Daoy (cell line): ENCODE results near the gene REN. TPM values are rescaled to one million over a fixed set of nuclear protein-coding genes. Genes with fewer than 3 reads are reported as not detected.

ENCODE experiments used
- DNase-seq: peaks from one replicate; pipeline ENCODE4 v3.0.0-alpha.2; 2015; ENCODE audit warnings: low read depth
- total RNA-seq: library from RNA; depleted of rRNA; stranded (reverse); fragments of >200 nt; shearing (Covaris generic); gene quantifications from 2 replicates; pipeline ENCODE4 v1.2.3, GENCODE V29; 2014

REN gene
- total RNA-seq, 1 experiment from 2014 or later = not detected

- DNase-seq = no peak
Measured at GRCh38 chr1:204154568-204155255, 11.4 kb downstream of the REN start.

GRCh38 chr1:204153667-204154066, 12.5 kb downstream of the REN start:
- DNase-seq = no peak

GRCh38 chr1:204152310-204153044, 13.7 kb downstream of the REN start:
- peak; percentile 13 for DNase-seq

DNA sequence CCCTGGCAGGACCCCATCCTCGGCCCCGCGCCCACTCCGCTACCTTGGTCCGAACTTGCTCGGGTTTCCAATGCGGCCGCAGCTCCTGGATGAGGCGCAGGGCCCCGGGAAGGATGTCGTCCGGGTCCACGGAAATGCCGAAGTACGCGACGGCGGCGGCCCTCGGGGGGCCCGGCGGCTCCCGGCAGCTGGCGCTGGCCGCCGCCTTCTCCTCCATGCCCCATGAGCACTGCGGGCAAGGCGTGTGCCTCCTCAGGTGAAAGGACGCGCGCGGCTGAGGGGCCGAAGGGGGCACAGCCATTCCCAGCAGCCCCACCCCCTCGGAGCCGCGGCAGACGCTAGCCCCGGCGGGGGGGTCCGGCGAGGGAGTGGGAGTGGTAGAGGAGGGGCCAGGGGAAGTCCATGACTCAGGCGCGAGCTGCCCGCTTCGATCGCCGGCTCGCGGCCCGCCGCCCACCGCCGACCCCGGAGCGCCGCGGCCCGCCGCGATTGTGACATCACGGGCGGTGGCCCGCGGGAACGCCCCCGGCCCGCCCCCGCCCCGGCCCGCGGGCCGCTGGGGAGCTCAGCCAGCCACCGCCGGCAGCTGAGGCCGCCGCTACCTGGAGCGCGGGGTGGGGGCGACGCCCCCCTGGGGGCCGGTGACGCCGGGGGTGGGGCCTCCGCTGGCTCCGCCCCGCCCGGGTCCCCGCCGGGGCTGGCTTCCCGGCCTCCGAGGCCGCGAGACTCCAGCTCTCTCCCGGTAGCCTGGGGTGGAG, 14.4 kb downstream of the REN start, which contains the start of gene ETNK2:
Gene ETNK2 (minus strand): TSS at position 493 of the 758 bp plus-strand sequence. CDS start 192 bp downstream, at position 301.
- peak; percentile 68 for DNase-seq

GRCh38 chr1:204150702-204151551, 15.2 kb downstream of the REN start:
- DNase-seq = no peak

- DNase-seq = no peak
Measured at GRCh38 chr1:204149635-204150565, 16.2 kb downstream of the REN start.

GRCh38 chr1:204149107-204149506, 17.0 kb downstream of the REN start:
- no peak for DNase-seq

GRCh38 chr1:204147406-204148383, 18.4 kb downstream of the REN start:
- no peak for DNase-seq

- no peak for DNase-seq
Measured at GRCh38 chr1:204146965-204147364, 19.2 kb downstream of the REN start.

DNA sequence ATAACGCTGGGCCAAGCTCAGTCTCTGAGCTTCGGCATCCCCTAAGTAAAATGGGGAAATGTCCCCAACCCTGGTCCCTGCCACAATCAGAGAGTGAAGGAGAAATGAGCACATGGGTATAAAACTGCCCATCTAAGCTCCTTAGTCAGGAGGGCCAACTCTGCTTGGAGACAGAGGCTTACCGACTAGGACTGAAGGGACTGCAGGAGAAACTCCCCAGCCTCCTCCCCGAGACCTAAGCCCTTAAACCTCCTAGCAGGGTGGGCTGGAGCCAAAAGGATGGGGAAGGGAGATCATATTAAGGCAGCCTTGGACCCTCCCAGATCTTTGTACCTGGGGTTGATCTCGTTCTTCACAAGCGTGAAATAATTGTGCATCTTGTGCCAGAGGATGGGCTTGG, 19.8 kb downstream of the REN start:
- no peak for DNase-seq

DNA sequence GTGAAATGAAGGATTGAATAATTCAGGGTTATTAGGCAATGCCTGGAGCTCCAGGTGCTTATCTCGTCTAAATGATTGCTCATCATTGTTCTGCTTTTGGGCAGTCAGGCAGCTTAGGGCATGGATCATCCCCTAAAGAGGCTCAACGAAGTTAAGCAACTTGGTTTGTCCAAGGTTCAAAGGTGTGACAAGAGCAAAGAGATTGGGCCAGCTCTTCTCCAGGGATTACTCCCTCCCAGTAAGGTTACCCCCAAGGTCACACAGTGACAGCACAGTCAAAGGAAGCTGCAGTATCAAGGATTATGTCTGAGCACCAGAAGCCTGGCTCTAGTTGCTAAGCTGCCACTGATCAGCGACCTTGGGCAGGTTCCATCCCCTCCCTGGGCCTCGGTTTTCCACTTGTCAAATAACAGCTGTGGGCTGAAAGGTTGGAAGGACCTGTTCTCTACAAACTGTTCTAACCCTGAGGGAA, 21.1 kb downstream of the REN start:
- DNase-seq = no peak

- no peak for DNase-seq
Measured at GRCh38 chr1:204143276-204144041, 22.7 kb downstream of the REN start.

GRCh38 chr1:204142032-204142974, 23.8 kb downstream of the REN start:
- DNase-seq = no peak

- no peak for DNase-seq
Measured at GRCh38 chr1:204141131-204141530, 25.0 kb downstream of the REN start.

GRCh38 chr1:204139952-204140351, 26.2 kb downstream of the REN start:
- DNase-seq = no peak

DNA sequence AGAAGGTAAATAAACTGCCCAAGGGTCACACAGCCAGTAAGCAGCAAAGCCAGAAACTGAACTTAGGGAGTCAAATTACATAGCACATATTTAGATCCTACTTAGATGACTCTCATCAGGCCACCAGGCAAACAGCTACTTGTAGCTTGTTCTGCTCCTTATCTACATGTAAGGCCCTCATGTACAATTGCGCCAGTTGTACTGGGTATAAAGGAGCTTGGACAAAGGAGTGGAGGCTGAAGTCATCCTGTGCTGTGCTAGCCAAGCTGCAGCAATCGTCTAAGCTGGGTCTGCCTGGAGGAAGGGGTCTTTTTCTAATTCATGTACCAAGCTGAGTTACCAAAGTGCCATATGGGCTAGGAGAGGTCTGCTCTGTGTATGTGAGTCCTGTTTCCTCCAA, 27.0 kb downstream of the REN start:
- no peak for DNase-seq

DNA sequence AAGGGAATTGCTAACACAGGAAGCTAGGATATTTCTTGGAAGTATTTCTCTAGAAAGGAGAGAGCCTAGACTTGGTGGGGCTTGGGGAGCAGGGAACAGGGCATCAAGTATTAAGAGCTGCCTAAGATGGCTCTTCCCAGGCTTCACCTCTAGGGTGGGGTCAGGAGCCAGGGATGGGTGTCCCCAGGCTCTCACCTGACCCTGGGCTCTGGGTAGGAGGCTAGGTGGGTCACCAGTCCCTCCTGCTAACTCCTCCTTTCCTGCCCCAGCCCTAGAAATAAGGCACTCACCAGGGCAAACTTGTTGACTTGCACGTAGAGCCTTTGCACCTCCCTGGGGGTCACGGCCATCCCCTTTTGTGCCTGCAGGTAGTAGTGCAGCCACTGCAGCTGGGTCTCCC, 29.3 kb downstream of the REN start:
- DNase-seq = no peak
